ENCODE data around the gene CEP128. TPM values are rescaled to one million over a fixed set of nuclear protein-coding genes. Genes with fewer than 3 reads are reported as not detected.

CEP128 gene
- total RNA-seq, 1 experiment from 2014 or later, result 12.0 TPM

DNA sequence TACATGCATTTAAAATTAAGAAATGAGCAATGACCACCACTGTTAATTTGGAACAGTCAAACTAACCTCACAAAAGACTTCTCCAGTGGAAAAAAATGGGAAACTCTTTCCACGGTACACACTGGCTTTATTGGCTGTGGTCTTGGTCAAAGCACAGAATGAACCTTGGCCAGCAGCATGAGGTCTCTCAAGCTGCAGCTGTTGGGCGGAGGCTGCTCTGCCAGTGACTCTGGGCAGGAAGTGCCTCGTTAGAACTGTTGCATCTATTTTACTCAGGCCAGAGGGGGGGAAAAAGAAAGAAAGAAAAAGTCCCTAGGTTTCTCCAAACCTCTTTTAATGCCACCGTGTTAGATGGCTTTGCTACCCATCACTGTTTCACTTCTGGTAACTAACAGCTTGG is 450.4 kb downstream of the CEP128 start:
- Mint-ChIP-seq H3K27me3 (ENCODE audit: low read depth) (no peaks in the 10 kb centered on the region), H3K4me3 (no peak overlapping the region), H3K4me1 (peaks cover 22% of the 10 kb centered on the region), H3K36me3 (no peaks in the 10 kb centered on the region), H3K9me3 (peaks cover 7% of the 10 kb centered on the region), H3K27ac (no peak overlapping the region)
- peak; percentile 20 for DNase-seq (ENCODE audit: low spot score)
- POLR2A ChIA-PET, result no interaction called here
- TF ChIP-seq, protein P1, sequence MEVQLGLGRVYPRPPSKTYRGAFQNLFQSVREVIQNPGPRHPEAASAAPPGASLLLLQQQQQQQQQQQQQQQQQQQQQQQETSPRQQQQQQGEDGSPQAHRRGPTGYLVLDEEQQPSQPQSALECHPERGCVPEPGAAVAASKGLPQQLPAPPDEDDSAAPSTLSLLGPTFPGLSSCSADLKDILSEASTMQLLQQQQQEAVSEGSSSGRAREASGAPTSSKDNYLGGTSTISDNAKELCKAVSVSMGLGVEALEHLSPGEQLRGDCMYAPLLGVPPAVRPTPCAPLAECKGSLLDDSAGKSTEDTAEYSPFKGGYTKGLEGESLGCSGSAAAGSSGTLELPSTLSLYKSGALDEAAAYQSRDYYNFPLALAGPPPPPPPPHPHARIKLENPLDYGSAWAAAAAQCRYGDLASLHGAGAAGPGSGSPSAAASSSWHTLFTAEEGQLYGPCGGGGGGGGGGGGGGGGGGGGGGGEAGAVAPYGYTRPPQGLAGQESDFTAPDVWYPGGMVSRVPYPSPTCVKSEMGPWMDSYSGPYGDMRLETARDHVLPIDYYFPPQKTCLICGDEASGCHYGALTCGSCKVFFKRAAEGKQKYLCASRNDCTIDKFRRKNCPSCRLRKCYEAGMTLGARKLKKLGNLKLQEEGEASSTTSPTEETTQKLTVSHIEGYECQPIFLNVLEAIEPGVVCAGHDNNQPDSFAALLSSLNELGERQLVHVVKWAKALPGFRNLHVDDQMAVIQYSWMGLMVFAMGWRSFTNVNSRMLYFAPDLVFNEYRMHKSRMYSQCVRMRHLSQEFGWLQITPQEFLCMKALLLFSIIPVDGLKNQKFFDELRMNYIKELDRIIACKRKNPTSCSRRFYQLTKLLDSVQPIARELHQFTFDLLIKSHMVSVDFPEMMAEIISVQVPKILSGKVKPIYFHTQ (CRISPR knock-in tag; IDR thresholded peaks at IDR 0.05), result no peak
- TF ChIP-seq OVOL2 (CRISPR knock-in tag; IDR thresholded peaks at IDR 0.05; ENCODE audit: borderline replicate concordance) (no peak), ETV6 (CRISPR knock-in tag; IDR thresholded peaks at IDR 0.05) (no peak), NFYB (CRISPR knock-in tag; conservative IDR thresholded peaks at IDR 0.05; ENCODE audit: low read depth) (no peak), GTF2I (CRISPR knock-in tag; conservative IDR thresholded peaks at IDR 0.05) (no peak), JAZF1 (CRISPR knock-in tag; IDR thresholded peaks at IDR 0.05) (no peak)
- TF ChIP-seq, protein P2, sequence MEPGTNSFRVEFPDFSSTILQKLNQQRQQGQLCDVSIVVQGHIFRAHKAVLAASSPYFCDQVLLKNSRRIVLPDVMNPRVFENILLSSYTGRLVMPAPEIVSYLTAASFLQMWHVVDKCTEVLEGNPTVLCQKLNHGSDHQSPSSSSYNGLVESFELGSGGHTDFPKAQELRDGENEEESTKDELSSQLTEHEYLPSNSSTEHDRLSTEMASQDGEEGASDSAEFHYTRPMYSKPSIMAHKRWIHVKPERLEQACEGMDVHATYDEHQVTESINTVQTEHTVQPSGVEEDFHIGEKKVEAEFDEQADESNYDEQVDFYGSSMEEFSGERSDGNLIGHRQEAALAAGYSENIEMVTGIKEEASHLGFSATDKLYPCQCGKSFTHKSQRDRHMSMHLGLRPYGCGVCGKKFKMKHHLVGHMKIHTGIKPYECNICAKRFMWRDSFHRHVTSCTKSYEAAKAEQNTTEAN (CRISPR knock-in tag; IDR thresholded peaks at IDR 0.05), result no peak
- TF ChIP-seq, protein P3, sequence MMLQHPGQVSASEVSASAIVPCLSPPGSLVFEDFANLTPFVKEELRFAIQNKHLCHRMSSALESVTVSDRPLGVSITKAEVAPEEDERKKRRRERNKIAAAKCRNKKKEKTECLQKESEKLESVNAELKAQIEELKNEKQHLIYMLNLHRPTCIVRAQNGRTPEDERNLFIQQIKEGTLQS (CRISPR knock-in tag; conservative IDR thresholded peaks at IDR 0.05), result no peak
- CTCF ChIA-PET, result no interaction called here
- ATAC-seq, result peak; percentile 96

DNA sequence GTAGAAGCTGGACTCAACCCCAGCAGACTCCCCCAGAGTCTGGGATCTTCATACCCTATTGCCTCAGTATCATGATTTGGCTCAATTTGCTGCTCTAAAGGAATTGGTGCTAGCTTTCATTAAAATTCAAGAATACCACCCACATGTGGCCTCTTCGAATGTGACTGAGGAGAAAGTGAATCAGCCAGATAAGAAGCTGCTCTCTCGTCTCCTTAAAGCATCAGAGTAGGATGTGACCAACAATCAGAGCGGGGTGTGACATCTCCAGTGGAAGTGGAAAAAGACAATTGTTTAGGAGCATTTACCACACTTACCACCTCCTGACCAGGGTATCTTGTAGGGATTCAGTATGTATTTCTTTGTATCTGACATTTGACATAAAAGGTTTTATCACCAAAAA is 452.0 kb downstream of the CEP128 start:
- DNase-seq (ENCODE audit: low spot score) (no peak), ATAC-seq (no peak)
- TF ChIP-seq FOXJ3 (CRISPR knock-in tag; IDR thresholded peaks at IDR 0.05; ENCODE audit: borderline replicate concordance), result no peak
- TF ChIP-seq, protein P4, sequence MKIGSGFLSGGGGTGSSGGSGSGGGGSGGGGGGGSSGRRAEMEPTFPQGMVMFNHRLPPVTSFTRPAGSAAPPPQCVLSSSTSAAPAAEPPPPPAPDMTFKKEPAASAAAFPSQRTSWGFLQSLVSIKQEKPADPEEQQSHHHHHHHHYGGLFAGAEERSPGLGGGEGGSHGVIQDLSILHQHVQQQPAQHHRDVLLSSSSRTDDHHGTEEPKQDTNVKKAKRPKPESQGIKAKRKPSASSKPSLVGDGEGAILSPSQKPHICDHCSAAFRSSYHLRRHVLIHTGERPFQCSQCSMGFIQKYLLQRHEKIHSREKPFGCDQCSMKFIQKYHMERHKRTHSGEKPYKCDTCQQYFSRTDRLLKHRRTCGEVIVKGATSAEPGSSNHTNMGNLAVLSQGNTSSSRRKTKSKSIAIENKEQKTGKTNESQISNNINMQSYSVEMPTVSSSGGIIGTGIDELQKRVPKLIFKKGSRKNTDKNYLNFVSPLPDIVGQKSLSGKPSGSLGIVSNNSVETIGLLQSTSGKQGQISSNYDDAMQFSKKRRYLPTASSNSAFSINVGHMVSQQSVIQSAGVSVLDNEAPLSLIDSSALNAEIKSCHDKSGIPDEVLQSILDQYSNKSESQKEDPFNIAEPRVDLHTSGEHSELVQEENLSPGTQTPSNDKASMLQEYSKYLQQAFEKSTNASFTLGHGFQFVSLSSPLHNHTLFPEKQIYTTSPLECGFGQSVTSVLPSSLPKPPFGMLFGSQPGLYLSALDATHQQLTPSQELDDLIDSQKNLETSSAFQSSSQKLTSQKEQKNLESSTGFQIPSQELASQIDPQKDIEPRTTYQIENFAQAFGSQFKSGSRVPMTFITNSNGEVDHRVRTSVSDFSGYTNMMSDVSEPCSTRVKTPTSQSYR (CRISPR knock-in tag; IDR thresholded peaks at IDR 0.05), result no peak
- TF ChIP-seq MYBL2 (CRISPR knock-in tag; IDR thresholded peaks at IDR 0.05), result no peak
- TF ChIP-seq, protein P5, sequence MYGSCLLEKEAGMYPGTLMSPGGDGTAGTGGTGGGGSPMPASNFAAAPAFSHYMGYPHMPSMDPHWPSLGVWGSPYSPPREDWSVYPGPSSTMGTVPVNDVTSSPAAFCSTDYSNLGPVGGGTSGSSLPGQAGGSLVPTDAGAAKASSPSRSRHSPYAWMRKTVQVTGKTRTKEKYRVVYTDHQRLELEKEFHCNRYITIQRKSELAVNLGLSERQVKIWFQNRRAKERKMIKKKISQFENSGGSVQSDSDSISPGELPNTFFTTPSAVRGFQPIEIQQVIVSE (CRISPR knock-in tag; IDR thresholded peaks at IDR 0.05; ENCODE audit: borderline replicate concordance), result no peak
- TF ChIP-seq CBFB (CRISPR knock-in tag; IDR thresholded peaks at IDR 0.05; ENCODE audit: low read depth), result no peak
- TF ChIP-seq, protein P6, sequence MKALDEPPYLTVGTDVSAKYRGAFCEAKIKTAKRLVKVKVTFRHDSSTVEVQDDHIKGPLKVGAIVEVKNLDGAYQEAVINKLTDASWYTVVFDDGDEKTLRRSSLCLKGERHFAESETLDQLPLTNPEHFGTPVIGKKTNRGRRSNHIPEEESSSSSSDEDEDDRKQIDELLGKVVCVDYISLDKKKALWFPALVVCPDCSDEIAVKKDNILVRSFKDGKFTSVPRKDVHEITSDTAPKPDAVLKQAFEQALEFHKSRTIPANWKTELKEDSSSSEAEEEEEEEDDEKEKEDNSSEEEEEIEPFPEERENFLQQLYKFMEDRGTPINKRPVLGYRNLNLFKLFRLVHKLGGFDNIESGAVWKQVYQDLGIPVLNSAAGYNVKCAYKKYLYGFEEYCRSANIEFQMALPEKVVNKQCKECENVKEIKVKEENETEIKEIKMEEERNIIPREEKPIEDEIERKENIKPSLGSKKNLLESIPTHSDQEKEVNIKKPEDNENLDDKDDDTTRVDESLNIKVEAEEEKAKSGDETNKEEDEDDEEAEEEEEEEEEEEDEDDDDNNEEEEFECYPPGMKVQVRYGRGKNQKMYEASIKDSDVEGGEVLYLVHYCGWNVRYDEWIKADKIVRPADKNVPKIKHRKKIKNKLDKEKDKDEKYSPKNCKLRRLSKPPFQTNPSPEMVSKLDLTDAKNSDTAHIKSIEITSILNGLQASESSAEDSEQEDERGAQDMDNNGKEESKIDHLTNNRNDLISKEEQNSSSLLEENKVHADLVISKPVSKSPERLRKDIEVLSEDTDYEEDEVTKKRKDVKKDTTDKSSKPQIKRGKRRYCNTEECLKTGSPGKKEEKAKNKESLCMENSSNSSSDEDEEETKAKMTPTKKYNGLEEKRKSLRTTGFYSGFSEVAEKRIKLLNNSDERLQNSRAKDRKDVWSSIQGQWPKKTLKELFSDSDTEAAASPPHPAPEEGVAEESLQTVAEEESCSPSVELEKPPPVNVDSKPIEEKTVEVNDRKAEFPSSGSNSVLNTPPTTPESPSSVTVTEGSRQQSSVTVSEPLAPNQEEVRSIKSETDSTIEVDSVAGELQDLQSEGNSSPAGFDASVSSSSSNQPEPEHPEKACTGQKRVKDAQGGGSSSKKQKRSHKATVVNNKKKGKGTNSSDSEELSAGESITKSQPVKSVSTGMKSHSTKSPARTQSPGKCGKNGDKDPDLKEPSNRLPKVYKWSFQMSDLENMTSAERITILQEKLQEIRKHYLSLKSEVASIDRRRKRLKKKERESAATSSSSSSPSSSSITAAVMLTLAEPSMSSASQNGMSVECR (CRISPR knock-in tag; IDR thresholded peaks at IDR 0.05; ENCODE audit: borderline replicate concordance), result no peak
- TF ChIP-seq KAT7 (CRISPR knock-in tag; IDR thresholded peaks at IDR 0.05; ENCODE audit: borderline replicate concordance), result no peak
- TF ChIP-seq, protein P2 (CRISPR knock-in tag; IDR thresholded peaks at IDR 0.05), result no peak
- TF ChIP-seq JAZF1 (CRISPR knock-in tag; IDR thresholded peaks at IDR 0.05), result no peak
- no peak for TF ChIP-seq ATF1 (CRISPR knock-in tag; IDR thresholded peaks at IDR 0.05)
- no peak for TF ChIP-seq ZNF423 (CRISPR knock-in tag; IDR thresholded peaks at IDR 0.05)
- POLR2A ChIA-PET, result interaction anchor here (0.7 kb wide), 2 partner anchors 21 to 23 kb away, joined by 3 to 7 read pairs; no protein-coding TSS in a partner anchor
- H3K27ac Mint-ChIP-seq, result no peak overlapping the region
- H3K4me3 Mint-ChIP-seq, result no peak overlapping the region
- peaks cover 22% of the 10 kb centered on the region for H3K4me1 Mint-ChIP-seq
- H3K36me3 Mint-ChIP-seq, result no peaks in the 10 kb centered on the region
- H3K27me3 Mint-ChIP-seq (ENCODE audit: low read depth), result no peaks in the 10 kb centered on the region
- CTCF ChIA-PET, result interaction anchor here (0.7 kb wide), 1 partner anchor 55 kb away, joined by 4 read pairs; no protein-coding TSS in a partner anchor
- peaks cover 11% of the 10 kb centered on the region for H3K9me3 Mint-ChIP-seq

Data from WTC11 (cell line).